NCI-H1105 treated with DMSO at 0.1 percent for 48 hours (cell line): ENCODE measurements around the gene PRKN.

Source experiments
- DNase-seq: peaks from one replicate; lab custom pipeline; 2025; lab: John Stamatoyannopoulos, UW

The PRKN gene

GRCh38 chr6:161602359-161602758 lies 1125.2 kb downstream of the PRKN start:
- no peak for DNase-seq

GRCh38 chr6:161598896-161599295 lies 1128.7 kb downstream of the PRKN start:
- no peak for DNase-seq

DNA sequence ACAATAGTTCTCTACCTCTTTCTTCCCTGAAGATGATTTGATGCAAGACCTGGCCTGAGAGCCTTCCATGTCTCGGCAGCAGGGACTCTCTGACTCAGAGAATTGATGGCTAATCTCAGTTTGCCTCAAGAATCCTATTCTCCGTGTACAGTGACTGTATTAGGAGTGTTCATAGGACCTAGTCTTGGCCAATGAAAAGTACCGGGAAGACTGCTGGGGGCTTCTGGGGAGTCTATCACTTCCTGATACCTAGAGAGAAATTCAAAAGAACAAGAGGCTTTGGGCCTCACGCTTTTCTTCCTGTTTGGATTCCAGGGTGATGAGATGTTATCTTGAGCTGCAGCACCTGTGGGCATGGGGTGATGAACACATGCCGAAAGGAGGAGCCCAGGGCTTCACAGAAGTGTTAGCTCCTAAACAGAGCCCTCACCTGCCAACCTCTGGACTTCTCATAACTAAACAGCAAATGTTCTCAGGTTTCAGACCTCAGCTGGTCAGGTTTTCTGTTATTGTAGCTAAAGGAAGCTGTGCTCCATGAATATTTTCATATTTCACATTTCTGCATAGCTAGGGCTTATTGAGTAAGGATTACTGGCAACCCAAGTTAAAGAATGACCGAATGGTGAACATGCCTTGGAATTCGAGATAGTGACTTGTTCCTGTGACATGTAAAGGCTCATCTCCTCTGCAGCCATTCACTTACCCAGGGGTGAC lies 1130.6 kb downstream of the PRKN start:
- no peak for DNase-seq

- no peak for DNase-seq
Measured at GRCh38 chr6:161594412-161594811, 1133.2 kb downstream of the PRKN start.

DNA sequence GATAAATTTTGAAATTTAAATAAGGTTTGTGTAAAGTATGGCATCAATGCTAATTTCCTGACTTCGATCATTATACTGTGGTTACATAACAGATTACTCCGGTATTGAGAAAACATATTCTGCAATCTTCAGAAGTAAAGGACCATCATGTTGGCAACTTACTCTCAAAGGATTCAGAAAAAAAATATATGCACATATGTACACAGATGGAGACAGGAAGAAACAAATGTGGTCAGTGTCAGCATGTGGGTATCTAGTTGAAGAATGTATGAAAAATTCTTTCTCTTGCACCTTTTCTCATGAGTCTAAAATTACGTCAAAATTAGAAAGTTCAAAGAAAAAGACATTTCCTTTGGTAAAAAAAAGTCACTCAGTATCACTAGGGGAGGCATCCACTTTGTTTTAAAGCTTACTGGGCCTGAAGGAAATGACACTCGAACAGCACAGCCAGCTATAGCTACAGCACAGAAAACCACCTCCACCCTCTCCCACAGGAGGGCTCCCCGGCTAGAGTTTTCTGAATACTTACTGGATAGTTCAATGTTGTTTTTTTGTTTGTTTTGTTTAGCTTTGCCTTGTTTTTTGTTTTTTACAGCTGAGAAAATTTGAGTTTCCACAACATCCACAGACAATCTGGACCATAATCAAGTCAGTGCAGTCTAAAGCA lies 1136.5 kb downstream of the PRKN start:
- no peak for DNase-seq

GRCh38 chr6:161586887-161587286 lies 1140.7 kb downstream of the PRKN start:
- DNase-seq, result no peak

- DNase-seq, result no peak
Measured at GRCh38 chr6:161584621-161585340, 1142.8 kb downstream of the PRKN start.

DNA sequence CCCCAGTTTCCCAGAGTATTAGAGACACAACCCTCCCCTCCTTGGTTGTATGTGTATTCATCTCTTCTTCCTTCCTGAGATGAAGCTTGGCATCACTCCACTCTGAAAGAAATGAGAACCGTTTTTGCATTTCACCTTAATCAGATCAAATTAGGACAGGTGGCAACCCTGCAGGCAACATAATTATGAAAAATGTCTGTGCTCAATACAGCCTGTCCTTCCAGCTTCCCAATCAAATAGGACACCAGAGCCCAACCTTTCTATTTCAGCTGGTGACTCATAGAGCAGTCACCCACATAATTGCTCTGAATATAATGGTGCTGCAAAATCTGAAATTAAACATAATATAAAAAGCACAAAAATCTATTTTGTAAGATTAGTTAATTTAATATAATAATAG lies 1143.5 kb downstream of the PRKN start:
- peak; percentile 28 for DNase-seq

DNA sequence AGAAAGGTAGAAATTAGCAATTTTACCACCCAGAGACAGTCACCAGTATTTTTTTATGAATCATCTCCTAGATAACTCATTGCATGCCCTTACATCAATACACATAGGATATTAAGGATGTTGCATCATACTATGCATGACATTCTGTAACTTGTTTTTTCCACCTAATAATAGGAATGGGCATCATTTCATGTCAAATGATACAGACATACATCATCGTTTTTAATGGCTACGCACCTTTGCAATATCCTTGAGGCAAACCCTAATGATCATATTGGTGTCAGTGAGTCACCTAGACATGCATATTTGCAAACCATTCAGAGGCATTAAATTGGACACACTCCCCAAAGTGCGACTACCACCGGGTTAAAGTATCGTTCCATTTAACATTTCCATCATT lies 1144.0 kb downstream of the PRKN start:
- DNase-seq, result no peak

- no peak for DNase-seq
Measured at GRCh38 chr6:161578478-161578877, 1149.1 kb downstream of the PRKN start.

DNA sequence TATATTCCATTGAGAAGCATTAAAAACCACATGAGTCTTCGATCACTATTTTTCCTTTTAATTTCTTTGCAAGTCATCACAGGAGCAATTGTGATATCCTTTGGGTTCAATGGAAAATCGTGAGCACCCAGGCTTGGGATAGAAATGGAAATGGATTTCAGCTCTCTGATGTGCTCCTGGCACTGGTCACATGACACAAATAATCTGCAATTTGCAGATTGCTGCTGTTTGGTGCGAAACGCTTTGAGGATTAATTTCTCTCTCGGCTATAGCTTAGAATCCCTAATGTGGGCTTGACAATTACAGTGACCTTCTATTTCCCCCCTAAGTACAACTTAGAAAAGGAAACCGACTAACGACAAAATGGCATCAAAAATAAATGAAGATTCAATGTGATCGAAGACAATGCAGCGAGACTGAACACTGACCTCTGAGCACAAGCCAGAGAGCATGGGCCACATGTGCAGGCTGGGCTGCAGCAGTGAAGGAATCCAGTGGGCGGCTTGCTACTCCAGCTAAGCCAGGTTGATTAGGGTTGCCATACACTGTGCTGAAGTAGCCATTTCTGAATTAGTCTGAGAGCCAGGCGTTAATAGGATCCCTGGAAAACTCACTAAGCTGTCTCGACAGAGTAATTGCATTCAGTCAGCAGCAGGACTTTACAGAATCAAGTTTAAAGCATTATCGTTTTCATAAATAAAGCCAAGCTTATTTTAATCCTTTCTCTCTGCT lies 1151.9 kb downstream of the PRKN start:
- DNase-seq, result no peak

- DNase-seq, result no peak
Measured at GRCh38 chr6:161568885-161569456, 1158.6 kb downstream of the PRKN start.

DNA sequence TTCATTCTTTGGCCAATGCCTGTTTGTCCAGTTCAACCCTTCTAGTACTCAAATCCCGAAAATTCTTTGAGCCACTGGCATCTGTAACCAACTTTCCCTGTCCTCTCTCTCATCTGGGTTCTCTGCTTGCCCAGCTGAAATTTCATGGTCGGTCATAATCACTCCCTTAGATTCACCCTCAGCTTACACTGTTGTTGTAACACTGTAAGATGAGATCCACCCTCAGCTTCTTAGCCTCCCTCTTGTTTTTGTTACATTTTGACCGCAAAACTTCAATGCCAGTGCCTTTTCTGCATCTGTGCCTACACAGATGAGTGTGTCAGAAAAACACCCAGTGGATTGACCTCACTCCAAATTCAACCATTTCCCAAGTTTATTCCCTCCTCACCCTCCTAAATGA lies 1162.6 kb downstream of the PRKN start:
- DNase-seq, result no peak

DNA sequence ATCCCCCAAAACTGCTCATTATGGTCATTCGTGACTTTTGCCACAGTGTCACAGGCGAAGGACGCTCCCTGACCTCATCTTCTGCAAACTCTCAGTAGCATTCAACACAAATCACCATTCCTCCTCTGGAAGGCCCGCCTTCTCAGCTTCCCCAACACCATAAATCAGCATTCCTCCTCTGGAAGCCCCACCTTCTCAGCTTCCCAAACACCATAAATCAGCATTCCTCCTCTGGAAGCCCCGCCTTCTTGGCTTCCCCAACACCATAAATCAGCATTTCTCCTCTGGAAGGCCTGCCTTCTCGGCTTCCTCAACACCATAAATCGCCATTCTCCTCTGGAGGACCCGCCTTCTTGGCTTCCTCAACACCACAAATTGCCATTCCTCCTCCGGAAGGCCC lies 1165.7 kb downstream of the PRKN start:
- DNase-seq, result no peak

- peak; percentile 16 for DNase-seq
Measured at GRCh38 chr6:161557333-161558107, 1170.0 kb downstream of the PRKN start.

DNA sequence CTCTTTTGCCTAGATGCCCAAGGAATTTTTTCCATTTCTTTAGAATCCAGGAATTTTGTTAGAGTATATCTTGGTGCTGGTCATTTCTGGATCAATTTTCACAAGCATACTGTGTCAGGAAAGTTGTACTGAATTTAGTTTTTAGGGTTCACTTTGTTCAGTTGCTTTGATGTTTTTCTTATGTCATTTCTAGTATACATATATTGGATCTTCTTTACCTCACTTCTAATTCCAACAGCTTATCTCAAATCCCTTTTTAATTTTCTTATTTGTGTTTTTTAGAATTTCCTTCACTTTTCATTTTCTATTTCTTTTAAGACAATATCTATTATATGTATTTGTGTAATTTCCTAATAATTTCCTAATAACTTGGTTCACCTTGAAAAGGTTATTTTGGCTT lies 1172.7 kb downstream of the PRKN start:
- no peak for DNase-seq

DNA sequence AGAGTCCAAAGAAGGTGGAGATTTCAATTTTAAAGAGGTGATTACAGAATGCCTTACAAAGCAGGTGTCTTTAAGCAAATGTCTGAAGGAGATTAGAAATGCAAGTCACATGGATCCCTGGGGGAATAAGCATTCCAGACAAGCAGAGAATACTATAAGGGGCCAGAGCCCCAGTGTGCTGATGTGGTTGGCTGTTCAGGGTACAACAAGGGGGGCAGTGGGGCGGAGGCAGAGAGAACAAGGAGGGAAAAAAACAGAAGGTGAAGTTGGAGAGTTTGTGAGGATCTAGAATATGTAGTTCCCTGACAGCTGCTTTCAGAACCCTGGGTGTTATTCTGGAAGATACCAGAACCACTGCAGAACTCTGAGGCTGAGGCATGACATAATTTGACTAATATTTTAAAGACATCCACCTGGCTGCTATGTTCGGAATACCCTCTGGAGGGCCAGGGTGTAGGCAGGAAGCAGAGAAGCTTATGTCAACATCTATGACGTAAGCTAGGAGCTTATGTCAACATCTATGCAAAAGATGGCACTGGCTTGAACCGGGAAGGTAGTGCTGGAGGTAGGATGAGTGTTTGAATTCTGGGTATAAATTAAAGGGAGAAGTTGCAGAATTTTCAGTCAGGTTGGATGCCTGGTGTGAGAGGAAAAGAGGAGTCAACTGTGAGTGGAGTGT lies 1177.5 kb downstream of the PRKN start:
- no peak for DNase-seq

GRCh38 chr6:161548713-161549296 lies 1178.8 kb downstream of the PRKN start:
- DNase-seq, result no peak

DNA sequence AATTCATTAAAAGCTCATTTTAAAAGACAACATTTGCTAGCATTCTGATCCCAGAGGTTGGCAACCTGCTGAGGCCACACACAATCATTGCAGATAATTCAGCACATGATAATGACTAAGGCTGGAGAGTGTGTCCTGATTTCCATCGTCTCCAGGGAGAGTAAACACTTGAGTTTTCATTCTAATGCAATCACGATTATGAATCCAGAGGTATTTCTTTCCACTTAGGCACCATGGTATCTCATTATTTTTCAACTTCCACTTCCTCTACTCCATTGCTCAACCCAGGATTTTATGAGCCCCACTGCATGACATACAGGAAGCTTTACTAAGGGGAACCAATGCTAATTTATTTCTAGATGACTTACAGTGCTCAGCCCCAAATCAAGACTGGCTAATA lies 1179.9 kb downstream of the PRKN start:
- peak; percentile 39 for DNase-seq

- no peak for DNase-seq
Measured at GRCh38 chr6:161546632-161547031, 1180.9 kb downstream of the PRKN start.
